OCI-LY3 (cell line): ENCODE measurements around the gene ANKIB1.

Experiments used
- H2AFZ ChIP-seq: fragments of 200-600, 300-600 bp; shearing (Covaris generic); 2 replicates; pipeline ENCODE4 v1.6.0; 2014; ENCODE audit warnings: antibody characterized with exemption, low read depth, low read length
- H3K27ac ChIP-seq: fragments of 200-600, 300-600 bp; sonication (generic); 2 replicates; pipeline ENCODE4 v1.5.1; 2014; ENCODE audit warnings: mild to moderate bottlenecking, low read length, moderate library complexity, mixed read lengths
- H3K27me3 ChIP-seq: fragments of 200-600, 300-600 bp; sonication (generic); 2 replicates; pipeline ENCODE4 v1.6.1; 2014; ENCODE audit warnings: low read depth, low read length, mixed read lengths
- H3K36me3 ChIP-seq: fragments of 200-600, 300-600 bp; sonication (generic); replicated peaks from 2 replicates; pipeline ENCODE3; 2014; ENCODE audit warnings: low read depth, low read length, mixed read lengths
- H3K4me1 ChIP-seq: fragments of 300-600, 200-600 bp; sonication (generic); 2 replicates; pipeline ENCODE4 v1.6.1; 2014; ENCODE audit warnings: low read length, mixed read lengths
- H3K4me2 ChIP-seq: fragments of 200-600, 300-600 bp; sonication (generic); 2 replicates; pipeline ENCODE4 v1.6.1; 2014; ENCODE audit warnings: low read length, mixed read lengths
- H3K4me3 ChIP-seq: fragments of 300-600, 200-600 bp; sonication (generic); 2 replicates; pipeline ENCODE4 v1.5.1; 2014; ENCODE audit warnings: antibody characterized with exemption, mild to moderate bottlenecking, low read length, moderate library complexity
- H3K79me2 ChIP-seq: fragments of 300-600, 200-600 bp; shearing (Covaris generic); 2 replicates; pipeline ENCODE4 v1.6.1; 2014; ENCODE audit warnings: mild to moderate bottlenecking, low read length, mixed read lengths
- H3K9ac ChIP-seq: fragments of 300-600, 200-600 bp; shearing (Covaris generic); 2 replicates; pipeline ENCODE4 v1.6.0; 2014; ENCODE audit warnings: mild to moderate bottlenecking, low read length, moderate library complexity
- H3K9me3 ChIP-seq: fragments of 200-600, 300-600 bp; shearing (Covaris generic); 2 replicates; pipeline ENCODE4 v1.6.1; 2014; ENCODE audit warnings: low read length, mixed read lengths; ENCODE audit not compliant: insufficient read depth
- H4K20me1 ChIP-seq: fragments of 200-600, 300-600 bp; sonication (generic); 2 replicates; pipeline ENCODE4 v1.6.1; 2016; ENCODE audit warnings: low read length, mixed read lengths; ENCODE audit not compliant: insufficient read depth
- CTCF ChIP-seq: fragments of 200-600, 300-600 bp; sonication (generic); IDR thresholded peaks from 2 replicates; pipeline ENCODE4 v1.5.1; 2014; ENCODE audit warnings: antibody characterized with exemption, low read length, low read depth
- EZH2phosphoT487 ChIP-seq: fragments of 200-600 bp; shearing (Covaris generic); IDR thresholded peaks from 2 replicates; pipeline ENCODE4 v1.6.1; 2018; ENCODE audit warnings: antibody characterized with exemption, mixed run types, low read depth

ANKIB1 gene

GRCh38 chr7:92397542-92397941 is 151.8 kb downstream of the ANKIB1 start:
- Histone ChIP-seq H3K9ac (no peak overlapping the region), H3K9me3 (no peaks in the 10 kb centered on the region), H3K4me1 (no peaks in the 10 kb centered on the region), H3K4me2 (no peak overlapping the region), H3K36me3 (peaks cover 14% of the 10 kb centered on the region), H3K27ac (no peak overlapping the region), H3K4me3 (no peak overlapping the region), H4K20me1 (no peaks in the 10 kb centered on the region), H3K79me2 (no peaks in the 10 kb centered on the region), H2AFZ (no peak overlapping the region), H3K27me3 (no peaks in the 10 kb centered on the region)
- TF ChIP-seq EZH2phosphoT487 = no peak
- no peak for TF ChIP-seq CTCF

GRCh38 chr7:92400013-92400412 is 154.2 kb downstream of the ANKIB1 start:
- H3K4me3 ChIP-seq = no peak overlapping the region
- no peak overlapping the region for H3K27ac ChIP-seq
- H3K4me2 ChIP-seq = no peak overlapping the region
- H3K79me2 ChIP-seq = no peaks in the 10 kb centered on the region
- H3K36me3 ChIP-seq = peaks cover 14% of the 10 kb centered on the region
- no peak overlapping the region for H3K9ac ChIP-seq
- no peaks in the 10 kb centered on the region for H3K9me3 ChIP-seq
- TF ChIP-seq CTCF (no peak), EZH2phosphoT487 (no peak)
- no peaks in the 10 kb centered on the region for H3K27me3 ChIP-seq
- no peaks in the 10 kb centered on the region for H3K4me1 ChIP-seq
- no peaks in the 10 kb centered on the region for H4K20me1 ChIP-seq
- no peak overlapping the region for H2AFZ ChIP-seq

GRCh38 chr7:92402920-92403759 is 157.4 kb downstream of the ANKIB1 start:
- Histone ChIP-seq H3K27ac (no peak overlapping the region), H3K27me3 (no peaks in the 10 kb centered on the region), H3K36me3 (peaks cover 7% of the 10 kb centered on the region), H2AFZ (no peak overlapping the region), H3K9ac (no peak overlapping the region), H3K9me3 (no peaks in the 10 kb centered on the region), H3K79me2 (no peaks in the 10 kb centered on the region), H4K20me1 (no peaks in the 10 kb centered on the region), H3K4me1 (no peaks in the 10 kb centered on the region), H3K4me3 (no peak overlapping the region), H3K4me2 (no peak overlapping the region)
- no peak for TF ChIP-seq CTCF
- no peak for TF ChIP-seq EZH2phosphoT487

GRCh38 chr7:92403760-92404074 is 157.9 kb downstream of the ANKIB1 start:
- Histone ChIP-seq H3K27ac (no peak overlapping the region), H2AFZ (no peak overlapping the region), H3K4me2 (no peak overlapping the region), H3K4me1 (no peaks in the 10 kb centered on the region), H3K9ac (no peak overlapping the region), H4K20me1 (no peaks in the 10 kb centered on the region), H3K79me2 (no peaks in the 10 kb centered on the region), H3K4me3 (no peak overlapping the region), H3K9me3 (no peaks in the 10 kb centered on the region), H3K36me3 (peaks cover 2% of the 10 kb centered on the region), H3K27me3 (no peaks in the 10 kb centered on the region)
- TF ChIP-seq EZH2phosphoT487 = no peak
- TF ChIP-seq CTCF = no peak
